ENCODE results near the gene MAST3. TPM values are rescaled to one million over a fixed set of nuclear protein-coding genes. Genes with fewer than 3 reads are reported as not detected.

The MAST3 gene
- total RNA-seq, 1 donor from 2014 or later = 16.6 TPM

DNA sequence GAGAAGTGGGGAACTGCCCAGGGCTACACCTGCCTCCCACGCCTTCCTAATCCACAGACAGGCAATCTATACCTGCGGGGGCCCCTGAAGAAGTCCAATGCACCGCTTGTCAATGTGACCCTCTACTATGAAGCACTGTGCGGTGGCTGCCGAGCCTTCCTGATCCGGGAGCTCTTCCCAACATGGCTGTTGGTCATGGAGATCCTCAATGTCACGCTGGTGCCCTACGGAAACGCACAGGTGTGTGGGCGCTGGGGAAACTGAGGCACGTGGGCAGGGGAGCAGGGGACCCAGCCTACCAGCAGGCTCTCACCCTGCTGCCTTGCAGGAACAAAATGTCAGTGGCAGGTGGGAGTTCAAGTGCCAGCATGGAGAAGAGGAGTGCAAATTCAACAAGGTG is 77.4 kb downstream of the MAST3 start:
- H3K36me3 Mint-ChIP-seq (ENCODE audit: low read depth) = peaks cover 10% of the 10 kb centered on the region
- H3K4me1 Mint-ChIP-seq (ENCODE audit: low read depth) = peaks cover 22% of the 10 kb centered on the region
- no peaks in the 10 kb centered on the region for H3K9me3 Mint-ChIP-seq
- no peaks in the 10 kb centered on the region for H3K27me3 Mint-ChIP-seq (ENCODE audit: low read depth)
- H3K4me3 Mint-ChIP-seq (ENCODE audit: low read depth) = peak overlapping the region; percentile 85
- no peak for DNase-seq (ENCODE audit: low spot score)
- no peak overlapping the region for H3K27ac Mint-ChIP-seq
- intact Hi-C loops (cut with micrococcal nuclease) = loop anchor here (2.0 kb wide), 1 partner anchor 18 kb away; the partner anchor contains the start of gene MPV17L2

DNA sequence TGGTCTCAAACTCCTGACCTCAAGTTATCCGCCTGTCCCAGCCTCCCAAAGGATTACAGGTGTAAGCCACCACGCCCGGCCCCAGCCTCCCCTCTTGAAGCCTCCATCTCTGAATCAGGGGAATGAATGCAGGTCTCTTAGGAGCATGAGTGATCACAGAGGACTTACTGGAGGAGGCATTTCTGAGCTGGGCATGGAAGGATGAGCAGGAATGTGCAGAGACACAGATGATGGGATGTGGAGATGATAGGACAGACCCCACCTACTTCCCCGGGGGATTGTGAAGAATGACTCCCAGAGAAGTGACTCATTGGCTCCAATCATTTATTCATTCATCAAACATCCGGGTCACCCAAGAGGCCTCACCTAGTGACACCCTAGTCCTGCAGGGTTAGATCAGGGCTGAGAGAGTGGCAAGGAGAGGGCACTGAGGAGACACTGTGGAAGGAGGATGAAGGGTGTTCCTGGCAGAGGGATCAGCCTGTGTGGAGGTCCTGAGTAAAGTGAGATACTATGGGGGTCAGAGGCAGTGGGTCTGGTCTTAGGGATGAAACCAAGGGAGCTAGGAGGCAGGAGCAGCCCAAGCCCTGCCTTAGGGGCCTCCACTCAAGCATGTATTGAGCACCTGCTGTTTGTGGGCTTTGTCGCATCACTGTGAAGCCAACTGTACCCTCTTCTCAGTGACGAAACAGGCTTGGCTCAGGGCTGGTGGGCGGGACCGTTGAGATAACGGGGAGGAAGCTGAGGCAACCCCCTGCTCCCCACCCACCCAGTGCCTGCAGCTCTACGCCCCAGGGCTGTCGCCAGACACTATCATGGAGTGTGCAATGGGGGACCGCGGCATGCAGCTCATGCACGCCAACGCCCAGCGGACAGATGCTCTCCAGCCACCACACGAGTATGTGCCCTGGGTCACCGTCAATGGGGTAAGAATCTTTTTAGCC is 79.1 kb downstream of the MAST3 start:
- Mint-ChIP-seq H3K4me3 (ENCODE audit: low read depth) (no peak overlapping the region), H3K9me3 (no peaks in the 10 kb centered on the region), H3K27ac (no peak overlapping the region)

DNA sequence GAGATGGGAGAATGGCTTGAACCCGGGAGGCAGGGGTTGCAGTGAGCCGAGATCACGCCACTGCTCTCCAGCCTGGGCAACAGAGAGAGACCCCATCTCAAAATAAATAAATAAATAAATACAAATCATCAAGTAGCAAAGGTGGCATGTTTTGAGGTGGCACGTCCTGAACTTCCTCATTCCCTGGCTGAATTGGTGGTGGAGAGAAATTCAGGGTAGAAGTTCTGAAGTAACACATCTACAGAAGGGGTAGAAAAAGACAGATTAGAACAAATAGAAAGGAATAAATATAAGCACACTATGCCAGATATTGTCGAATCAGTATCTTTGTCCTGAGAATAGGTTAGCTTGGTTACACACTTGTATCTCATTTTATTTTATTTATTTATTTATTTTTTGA is 82.4 kb downstream of the MAST3 start:
- Mint-ChIP-seq H3K27ac (no peak overlapping the region), H3K9me3 (no peaks in the 10 kb centered on the region), H3K4me3 (ENCODE audit: low read depth) (no peak overlapping the region), H3K36me3 (ENCODE audit: low read depth) (peaks cover 3% of the 10 kb centered on the region), H3K4me1 (ENCODE audit: low read depth) (peaks cover 5% of the 10 kb centered on the region), H3K27me3 (ENCODE audit: low read depth) (no peaks in the 10 kb centered on the region)
- DNase-seq (ENCODE audit: low spot score) = no peak
- intact Hi-C loops (cut with micrococcal nuclease) = no loop called here

More for the DNA sequence above, 79.1 kb downstream of the MAST3 start:
- Mint-ChIP-seq H3K36me3 (ENCODE audit: low read depth) (peaks cover 3% of the 10 kb centered on the region), H3K4me1 (ENCODE audit: low read depth) (peaks cover 22% of the 10 kb centered on the region), H3K27me3 (ENCODE audit: low read depth) (no peaks in the 10 kb centered on the region)
- intact Hi-C loops (cut with micrococcal nuclease) = no loop called here
- no peak for DNase-seq (ENCODE audit: low spot score)

DNA sequence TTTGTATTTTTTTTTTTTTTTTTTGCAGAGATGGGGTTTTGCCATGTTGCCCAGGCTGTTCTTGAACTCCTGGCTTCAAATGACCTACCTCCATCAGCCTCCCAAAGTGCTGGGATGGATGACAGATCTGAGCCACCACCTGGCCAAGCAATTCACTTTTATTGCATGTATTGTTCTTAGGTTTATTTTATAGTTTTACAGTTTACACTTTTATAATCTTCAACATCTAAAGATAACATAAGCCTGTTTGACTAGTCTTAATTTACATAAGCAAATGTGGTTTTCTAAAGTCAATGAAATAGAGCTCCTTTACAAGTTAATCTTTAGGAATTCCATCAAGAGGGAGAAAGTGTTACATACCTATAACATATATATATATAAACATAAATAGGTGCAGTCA is 86.0 kb downstream of the MAST3 start:
- H3K27me3 Mint-ChIP-seq (ENCODE audit: low read depth) = no peaks in the 10 kb centered on the region
- H3K4me1 Mint-ChIP-seq (ENCODE audit: low read depth) = no peaks in the 10 kb centered on the region
- no peak for DNase-seq (ENCODE audit: low spot score)
- intact Hi-C loops (cut with micrococcal nuclease) = no loop called here
- no peak overlapping the region for H3K4me3 Mint-ChIP-seq (ENCODE audit: low read depth)
- H3K36me3 Mint-ChIP-seq (ENCODE audit: low read depth) = no peaks in the 10 kb centered on the region
- H3K27ac Mint-ChIP-seq = no peak overlapping the region
- no peaks in the 10 kb centered on the region for H3K9me3 Mint-ChIP-seq

DNA sequence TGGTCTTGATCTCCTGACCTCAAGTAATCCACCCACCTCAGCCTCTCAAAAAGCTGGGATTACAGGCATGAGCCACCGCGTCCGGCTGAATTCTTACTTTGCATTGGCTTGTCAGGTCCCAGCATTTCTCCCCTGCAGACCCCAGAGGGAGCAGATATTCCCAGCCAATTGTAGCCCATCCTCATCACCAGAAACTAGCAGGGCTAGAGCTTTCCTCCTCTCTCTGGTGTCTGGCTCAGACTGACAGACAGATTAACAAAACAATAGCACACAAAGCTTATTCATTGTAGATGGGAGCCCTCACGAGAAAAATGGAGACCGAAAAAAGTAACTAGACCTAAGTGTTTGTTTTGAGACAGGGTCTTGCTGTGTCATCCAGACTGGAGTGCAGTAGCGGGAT is 88.0 kb downstream of the MAST3 start:
- DNase-seq (ENCODE audit: low spot score) = no peak
- intact Hi-C loops (cut with micrococcal nuclease) = no loop called here
- H3K4me3 Mint-ChIP-seq (ENCODE audit: low read depth) = no peak overlapping the region
- H3K9me3 Mint-ChIP-seq = no peaks in the 10 kb centered on the region
- no peaks in the 10 kb centered on the region for H3K27me3 Mint-ChIP-seq (ENCODE audit: low read depth)
- H3K27ac Mint-ChIP-seq = no peak overlapping the region
- H3K4me1 Mint-ChIP-seq (ENCODE audit: low read depth) = no peaks in the 10 kb centered on the region
- H3K36me3 Mint-ChIP-seq (ENCODE audit: low read depth) = no peaks in the 10 kb centered on the region

DNA sequence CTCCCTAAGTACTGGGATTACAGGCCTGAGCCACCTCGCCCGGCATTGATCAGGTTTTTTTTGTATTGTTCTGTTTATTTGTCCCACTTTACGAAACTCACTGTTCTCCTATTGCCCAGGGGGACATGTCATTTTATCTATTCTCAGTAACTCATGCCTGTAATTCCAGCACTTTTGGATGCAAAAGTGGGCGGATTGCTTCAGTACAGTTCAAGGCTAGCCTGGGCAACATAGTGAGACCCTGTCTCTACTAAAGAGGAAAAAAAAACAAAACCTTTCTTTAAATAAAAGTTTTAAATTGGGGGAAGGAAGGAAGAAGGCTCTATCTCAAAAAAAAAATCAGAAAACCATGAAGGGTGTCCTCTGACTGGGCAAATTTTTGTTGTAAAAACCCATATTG is 92.7 kb downstream of the MAST3 start:
- Mint-ChIP-seq H3K27me3 (ENCODE audit: low read depth) (no peaks in the 10 kb centered on the region), H3K4me3 (ENCODE audit: low read depth) (no peak overlapping the region), H3K9me3 (no peaks in the 10 kb centered on the region), H3K27ac (no peak overlapping the region), H3K4me1 (ENCODE audit: low read depth) (peaks cover 18% of the 10 kb centered on the region), H3K36me3 (ENCODE audit: low read depth) (no peaks in the 10 kb centered on the region)
- intact Hi-C loops (cut with micrococcal nuclease) = loop anchor here (5.0 kb wide), 2 partner anchors 62 to 132 kb away; partner anchors contain the start of gene LSM4
- DNase-seq (ENCODE audit: low spot score) = no peak

DNA sequence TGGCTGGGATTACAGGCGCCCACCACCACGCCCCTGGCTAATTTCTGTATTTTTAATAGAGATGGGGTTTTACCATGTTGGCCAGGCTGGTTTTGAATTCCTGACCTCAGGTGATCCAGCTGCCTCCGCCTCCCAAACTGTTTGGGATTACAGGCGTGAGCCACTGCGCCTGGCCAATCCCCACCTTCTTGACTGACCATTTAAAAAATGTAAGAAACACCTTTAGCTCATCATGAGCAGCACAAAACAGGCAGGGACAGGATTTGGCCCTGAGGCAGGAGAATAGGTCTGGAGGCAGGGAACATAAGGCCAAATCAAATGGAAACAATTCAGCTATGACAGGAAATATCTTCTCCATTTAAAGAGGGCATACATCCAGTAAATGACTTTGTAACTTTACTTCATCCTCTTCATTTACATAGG is 94.1 kb downstream of the MAST3 start:
- no peak for DNase-seq (ENCODE audit: low spot score)
- Mint-ChIP-seq H3K4me3 (ENCODE audit: low read depth) (peak overlapping the region; percentile 82), H3K36me3 (ENCODE audit: low read depth) (no peaks in the 10 kb centered on the region), H3K27me3 (ENCODE audit: low read depth) (no peaks in the 10 kb centered on the region), H3K9me3 (no peaks in the 10 kb centered on the region), H3K4me1 (ENCODE audit: low read depth) (peaks cover 18% of the 10 kb centered on the region), H3K27ac (peak overlapping the region; percentile 79)
- intact Hi-C loops (cut with micrococcal nuclease) = loop anchor here (1.0 to 5.0 kb wide), 5 partner anchors 13 to 131 kb away; partner anchors contain the start of genes LSM4, PIK3R2 and RAB3A

DNA sequence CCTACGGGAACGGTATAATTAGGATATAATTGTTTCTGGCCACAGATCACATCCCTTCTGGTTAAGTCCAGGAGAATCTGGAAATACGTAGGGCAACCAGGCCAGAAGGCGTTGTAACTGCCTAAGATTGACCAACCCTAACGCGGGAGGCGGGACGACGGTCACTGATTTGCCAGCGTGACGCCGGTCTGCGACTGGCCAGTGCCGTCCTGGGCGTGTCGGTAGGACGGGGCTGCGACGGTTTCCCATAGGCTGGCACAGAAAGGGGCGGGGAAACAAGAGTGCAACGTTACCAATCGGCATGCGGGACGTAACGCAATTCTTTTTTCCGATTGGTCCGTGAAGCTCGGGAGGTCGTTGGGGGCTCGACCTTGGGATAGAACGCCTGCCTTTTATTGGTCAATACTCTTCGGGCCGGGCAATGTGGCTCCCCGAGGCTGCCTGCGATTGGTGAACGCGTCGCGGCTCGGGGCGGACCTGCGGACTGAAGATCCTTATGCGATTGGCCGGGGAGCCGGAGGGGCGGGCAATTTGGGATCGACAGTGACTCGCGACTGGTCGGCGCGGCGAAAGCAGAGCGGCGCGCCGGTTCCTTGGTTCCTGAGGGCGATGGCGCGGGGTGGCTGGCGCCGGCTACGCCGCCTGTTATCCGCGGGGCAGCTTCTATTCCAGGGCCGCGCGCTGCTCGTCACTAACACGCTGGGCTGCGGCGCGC is 95.3 kb downstream of the MAST3 start, which contains the start of gene MPV17L2:
Gene MPV17L2 (plus strand): TSS at position 546 of the 715 bp plus-strand sequence. CDS start 64 bp downstream, at position 610.
- no peaks in the 10 kb centered on the region for H3K27me3 Mint-ChIP-seq (ENCODE audit: low read depth)
- peak within 1 kb of the TSS; percentile 82 for H3K4me3 Mint-ChIP-seq (ENCODE audit: low read depth)
- no peaks in the 10 kb centered on the region for H3K36me3 Mint-ChIP-seq (ENCODE audit: low read depth)
- DNase-seq (ENCODE audit: low spot score) = peak; percentile 99
- H3K9me3 Mint-ChIP-seq = no peaks in the 10 kb centered on the region
- intact Hi-C loops (cut with micrococcal nuclease) = loop anchor here (1.0 to 5.0 kb wide), 5 partner anchors 11 to 129 kb away; partner anchors contain the start of genes LSM4, PIK3R2 and RAB3A
- peaks cover 18% of the 10 kb centered on the region for H3K4me1 Mint-ChIP-seq (ENCODE audit: low read depth)
- H3K27ac Mint-ChIP-seq = peak within 1 kb of the TSS; percentile 79

DNA sequence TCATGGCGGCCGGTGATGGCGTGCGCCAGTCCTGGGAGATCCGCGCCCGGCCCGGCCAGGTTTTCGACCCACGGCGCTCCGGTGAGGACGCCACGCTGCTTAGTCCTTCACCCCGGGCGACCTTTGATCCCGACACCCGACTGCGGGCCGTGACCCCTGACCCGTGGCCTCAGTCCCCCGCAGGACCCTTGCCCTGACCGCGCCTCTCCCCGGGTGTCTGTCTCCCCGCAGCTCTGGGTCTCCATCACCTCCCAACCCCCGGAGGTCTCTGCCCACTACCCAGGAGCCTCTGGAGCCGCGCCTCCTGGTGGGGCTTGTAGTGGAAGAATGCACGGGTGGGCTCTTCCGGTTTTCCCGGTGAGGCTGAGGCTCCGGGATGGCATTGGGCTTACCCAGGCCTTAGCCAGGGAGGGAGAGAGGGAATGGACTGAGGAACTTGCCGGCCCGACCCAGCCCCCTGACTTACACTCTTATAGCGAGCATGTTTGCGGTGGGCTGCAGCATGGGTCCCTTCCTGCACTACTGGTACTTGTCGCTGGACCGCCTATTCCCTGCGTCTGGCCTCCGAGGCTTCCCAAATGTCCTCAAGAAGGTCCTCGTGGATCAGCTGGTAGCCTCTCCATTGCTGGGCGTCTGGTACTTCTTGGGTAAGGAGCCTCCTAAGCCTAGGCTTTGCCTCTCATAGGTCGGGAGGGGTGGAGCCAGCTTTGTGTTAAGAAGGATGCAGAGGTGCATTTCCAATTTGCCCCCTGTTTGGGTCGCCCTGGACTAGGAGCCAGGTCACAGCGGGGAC is 96.0 kb downstream of the MAST3 start:
- peak overlapping the region; percentile 82 for H3K4me3 Mint-ChIP-seq (ENCODE audit: low read depth)
- intact Hi-C loops (cut with micrococcal nuclease) = loop anchor here (2.0 to 5.0 kb wide), 4 partner anchors 19 to 129 kb away; partner anchors contain the start of genes LSM4 and PIK3R2
- H3K9me3 Mint-ChIP-seq = no peaks in the 10 kb centered on the region
- peak overlapping the region; percentile 79 for H3K27ac Mint-ChIP-seq
- H3K4me1 Mint-ChIP-seq (ENCODE audit: low read depth) = peaks cover 18% of the 10 kb centered on the region
- peaks cover 7% of the 10 kb centered on the region for H3K36me3 Mint-ChIP-seq (ENCODE audit: low read depth)
- DNase-seq (ENCODE audit: low spot score) = no peak
- no peaks in the 10 kb centered on the region for H3K27me3 Mint-ChIP-seq (ENCODE audit: low read depth)

DNA sequence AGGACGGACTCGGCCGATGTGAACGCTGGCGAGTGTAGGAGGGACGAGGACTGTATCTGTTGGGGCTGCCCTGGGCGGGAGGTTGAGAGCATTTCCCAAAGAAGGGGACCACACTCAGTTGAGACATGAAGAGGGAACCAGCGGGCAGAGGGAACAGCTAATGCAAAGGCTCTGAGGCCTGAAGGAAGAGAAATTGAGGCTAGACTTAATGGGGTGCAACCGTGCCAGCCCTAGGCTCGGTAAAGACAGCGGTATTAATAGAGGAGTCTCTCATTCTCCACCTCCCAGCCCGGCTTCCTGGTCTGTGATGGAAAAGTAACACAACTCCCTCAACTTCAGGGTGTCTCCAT is 96.6 kb downstream of the MAST3 start:
- Mint-ChIP-seq H3K9me3 (no peaks in the 10 kb centered on the region), H3K27me3 (ENCODE audit: low read depth) (no peaks in the 10 kb centered on the region), H3K4me3 (ENCODE audit: low read depth) (peak overlapping the region; percentile 82), H3K27ac (peak overlapping the region; percentile 76), H3K36me3 (ENCODE audit: low read depth) (peaks cover 9% of the 10 kb centered on the region), H3K4me1 (ENCODE audit: low read depth) (peaks cover 18% of the 10 kb centered on the region)
- intact Hi-C loops (cut with micrococcal nuclease) = loop anchor here (5.0 kb wide), 2 partner anchors 58 to 128 kb away; partner anchors contain the start of gene LSM4
- DNase-seq (ENCODE audit: low spot score) = no peak

DNA sequence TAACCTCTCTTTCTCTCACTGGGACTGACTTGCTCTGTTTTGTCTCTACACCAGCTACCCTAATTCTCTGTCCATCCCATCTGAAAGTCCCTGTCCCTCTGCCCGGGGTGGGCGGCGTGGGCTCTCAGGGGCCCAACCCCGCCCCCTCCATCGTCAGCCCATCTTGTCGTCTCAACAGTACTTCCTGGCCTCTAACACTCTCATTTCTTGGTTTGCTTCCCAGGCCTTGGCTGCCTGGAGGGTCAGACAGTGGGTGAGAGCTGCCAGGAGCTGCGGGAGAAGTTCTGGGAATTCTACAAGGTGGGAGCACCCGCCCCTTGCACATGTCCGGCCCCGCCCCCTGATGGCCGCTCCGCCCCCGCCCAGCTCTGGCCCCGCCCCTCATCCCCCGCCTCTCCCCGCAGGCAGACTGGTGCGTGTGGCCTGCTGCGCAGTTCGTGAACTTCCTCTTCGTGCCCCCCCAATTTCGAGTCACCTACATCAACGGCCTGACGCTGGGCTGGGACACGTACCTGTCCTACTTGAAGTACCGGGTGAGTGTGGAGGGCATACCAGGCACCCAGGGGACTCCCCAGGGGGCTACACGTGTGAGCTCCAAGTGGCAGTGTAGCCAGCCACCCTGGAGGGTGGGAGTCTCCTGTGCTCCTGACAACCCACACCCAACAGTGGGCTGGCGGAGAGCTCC is 97.1 kb downstream of the MAST3 start:
- H3K4me3 Mint-ChIP-seq (ENCODE audit: low read depth) = peak overlapping the region; percentile 82
- peaks cover 18% of the 10 kb centered on the region for H3K4me1 Mint-ChIP-seq (ENCODE audit: low read depth)
- no peaks in the 10 kb centered on the region for H3K9me3 Mint-ChIP-seq
- intact Hi-C loops (cut with micrococcal nuclease) = loop anchor here (5.0 kb wide), 2 partner anchors 58 to 128 kb away; partner anchors contain the start of gene LSM4
- DNase-seq (ENCODE audit: low spot score) = peak; percentile 26
- peaks cover 9% of the 10 kb centered on the region for H3K36me3 Mint-ChIP-seq (ENCODE audit: low read depth)
- H3K27ac Mint-ChIP-seq = no peak overlapping the region
- H3K27me3 Mint-ChIP-seq (ENCODE audit: low read depth) = no peaks in the 10 kb centered on the region

DNA sequence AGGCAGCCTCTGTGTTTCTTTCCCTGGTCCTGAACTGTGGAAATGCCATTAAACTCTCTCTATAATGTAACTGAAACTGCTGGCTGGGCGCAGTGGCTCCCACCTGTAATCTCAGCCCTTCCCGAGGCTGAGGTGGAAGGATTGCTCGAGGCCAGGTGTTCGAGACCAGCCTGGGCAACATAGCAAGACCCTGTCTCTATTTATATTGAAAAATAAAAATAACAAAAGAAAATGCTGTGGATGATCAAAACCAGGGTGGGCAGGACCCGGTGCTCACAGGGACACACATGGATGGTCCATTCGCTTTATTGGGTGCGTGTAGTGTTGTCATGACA is 98.9 kb downstream of the MAST3 start:
- Mint-ChIP-seq H3K9me3 (no peaks in the 10 kb centered on the region), H3K36me3 (ENCODE audit: low read depth) (peaks cover 9% of the 10 kb centered on the region), H3K27me3 (ENCODE audit: low read depth) (no peaks in the 10 kb centered on the region), H3K4me3 (ENCODE audit: low read depth) (peak overlapping the region; percentile 21), H3K27ac (no peak overlapping the region), H3K4me1 (ENCODE audit: low read depth) (peaks cover 18% of the 10 kb centered on the region)
- no peak for DNase-seq (ENCODE audit: low spot score)
- intact Hi-C loops (cut with micrococcal nuclease) = no loop called here
